Measurements from ENCODE around the gene RCL1.

The RCL1 gene

DNA sequence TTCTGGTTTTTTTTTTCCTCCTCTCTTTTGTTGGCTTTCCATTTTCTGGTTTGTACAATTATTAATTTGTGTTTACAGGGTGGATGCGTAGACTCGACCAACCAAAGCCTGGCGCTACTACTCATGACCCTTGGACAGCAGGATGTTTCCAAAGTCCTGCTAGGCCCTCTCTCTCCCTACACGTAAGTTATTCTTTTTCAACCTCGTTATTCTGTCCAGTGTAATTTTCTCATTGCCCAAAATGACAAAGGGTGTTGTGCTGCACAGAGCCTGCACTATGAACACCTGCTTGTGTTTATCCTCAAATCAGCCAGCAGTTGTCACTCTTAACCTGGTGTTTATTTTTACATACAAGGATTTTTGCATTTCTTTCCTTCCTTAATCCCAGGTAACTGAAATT lies 56.6 kb downstream of the RCL1 start:
- Histone ChIP-seq H3K4me1 (peaks cover 0 to 65% (median 35%) of the 10 kb centered on the region in 4 donors), H3K36me3 (peaks cover 15 to 54% (median 43%) of the 10 kb centered on the region in 3 donors), H3K4me3 (no peak overlapping the region), H3K9me3 (no peaks in the 10 kb centered on the region), H3K27me3 (no peaks in the 10 kb centered on the region), H3K27ac (peak overlapping the region; percentile 81 to 82)
- no peak for DNase-seq
- TF ChIP-seq, protein P1, sequence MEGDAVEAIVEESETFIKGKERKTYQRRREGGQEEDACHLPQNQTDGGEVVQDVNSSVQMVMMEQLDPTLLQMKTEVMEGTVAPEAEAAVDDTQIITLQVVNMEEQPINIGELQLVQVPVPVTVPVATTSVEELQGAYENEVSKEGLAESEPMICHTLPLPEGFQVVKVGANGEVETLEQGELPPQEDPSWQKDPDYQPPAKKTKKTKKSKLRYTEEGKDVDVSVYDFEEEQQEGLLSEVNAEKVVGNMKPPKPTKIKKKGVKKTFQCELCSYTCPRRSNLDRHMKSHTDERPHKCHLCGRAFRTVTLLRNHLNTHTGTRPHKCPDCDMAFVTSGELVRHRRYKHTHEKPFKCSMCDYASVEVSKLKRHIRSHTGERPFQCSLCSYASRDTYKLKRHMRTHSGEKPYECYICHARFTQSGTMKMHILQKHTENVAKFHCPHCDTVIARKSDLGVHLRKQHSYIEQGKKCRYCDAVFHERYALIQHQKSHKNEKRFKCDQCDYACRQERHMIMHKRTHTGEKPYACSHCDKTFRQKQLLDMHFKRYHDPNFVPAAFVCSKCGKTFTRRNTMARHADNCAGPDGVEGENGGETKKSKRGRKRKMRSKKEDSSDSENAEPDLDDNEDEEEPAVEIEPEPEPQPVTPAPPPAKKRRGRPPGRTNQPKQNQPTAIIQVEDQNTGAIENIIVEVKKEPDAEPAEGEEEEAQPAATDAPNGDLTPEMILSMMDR (IDR thresholded peaks at IDR 0.05), result no peak
- intact Hi-C loops (cut with DNase I; ENCODE audit: low total_unique reads), result no loop called here

DNA sequence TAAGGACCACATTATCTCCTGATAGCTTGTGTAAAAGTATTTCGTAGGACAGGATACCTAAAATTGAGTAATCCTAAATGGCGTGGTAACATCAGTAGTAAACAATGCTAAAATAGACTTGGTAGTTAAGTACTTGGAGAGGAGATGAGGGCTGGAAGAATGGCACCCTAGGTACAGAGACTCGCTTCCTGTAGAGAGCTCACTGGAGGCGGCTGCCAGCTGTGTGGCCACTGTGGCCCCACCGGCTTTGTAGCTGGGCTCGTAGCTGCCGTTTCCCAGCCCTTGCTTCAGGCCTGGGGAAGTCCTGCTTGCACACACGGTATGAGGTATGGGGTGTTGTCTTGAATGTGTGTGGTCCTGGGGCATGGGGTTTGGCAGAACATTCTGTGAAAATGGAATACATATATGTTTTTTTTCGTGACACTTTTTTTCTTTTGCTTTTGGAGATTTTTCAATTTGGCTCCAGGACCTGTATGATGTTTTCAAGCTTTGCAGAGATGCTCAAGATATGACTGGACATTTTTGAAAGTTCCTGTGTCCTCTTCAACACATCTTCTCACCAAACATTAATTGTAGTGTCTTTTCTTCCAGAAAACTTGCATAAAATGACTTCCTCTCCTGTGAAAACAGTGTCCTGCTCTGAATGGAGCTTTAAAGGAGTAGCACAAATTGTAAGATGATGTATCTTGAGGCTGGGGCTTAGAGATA lies 58.0 kb downstream of the RCL1 start:
- Histone ChIP-seq H3K27ac (peak overlapping the region; percentile 81 to 82), H3K4me1 (peaks cover 0 to 79% (median 46%) of the 10 kb centered on the region in 4 donors), H3K27me3 (no peaks in the 10 kb centered on the region), H3K4me3 (no peak overlapping the region), H3K36me3 (peaks cover 2 to 42% (median 30%) of the 10 kb centered on the region in 3 donors), H3K9me3 (no peaks in the 10 kb centered on the region)
- TF ChIP-seq, protein P1 (IDR thresholded peaks at IDR 0.05), result no peak
- intact Hi-C loops (cut with DNase I; ENCODE audit: low total_unique reads), result no loop called here
- peak; percentile 67 to 78 for DNase-seq

DNA sequence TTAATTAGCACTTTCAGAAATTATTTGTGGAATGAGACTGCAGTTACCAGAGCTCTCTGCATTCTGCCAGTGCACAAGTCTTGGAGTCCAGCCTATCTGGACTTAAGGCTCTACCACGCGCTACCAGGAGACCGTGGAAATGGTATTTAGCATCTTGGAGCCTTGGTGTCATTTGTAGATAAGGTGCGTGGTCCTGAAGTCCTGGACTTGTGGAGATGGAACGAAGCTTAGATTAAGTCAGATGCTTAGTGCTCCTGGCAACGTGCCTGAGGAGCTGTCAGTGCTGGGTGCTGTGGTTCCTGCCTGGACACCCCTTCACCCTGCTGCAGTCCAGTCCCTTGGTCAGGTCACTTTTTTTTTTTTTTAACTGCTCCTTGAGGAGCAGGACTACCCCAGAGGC lies 59.7 kb downstream of the RCL1 start:
- Histone ChIP-seq H3K4me1 (peaks cover 0 to 93% (median 61%) of the 10 kb centered on the region in 4 donors), H3K36me3 (peaks cover 0 to 34% (median 22%) of the 10 kb centered on the region in 3 donors), H3K27me3 (no peaks in the 10 kb centered on the region), H3K27ac (peak overlapping the region; percentile 81 to 82), H3K9me3 (no peaks in the 10 kb centered on the region), H3K4me3 (no peak overlapping the region)
- DNase-seq, result no peak
- TF ChIP-seq, protein P1 (IDR thresholded peaks at IDR 0.05), result no peak
- intact Hi-C loops (cut with DNase I; ENCODE audit: low total_unique reads), result no loop called here

DNA sequence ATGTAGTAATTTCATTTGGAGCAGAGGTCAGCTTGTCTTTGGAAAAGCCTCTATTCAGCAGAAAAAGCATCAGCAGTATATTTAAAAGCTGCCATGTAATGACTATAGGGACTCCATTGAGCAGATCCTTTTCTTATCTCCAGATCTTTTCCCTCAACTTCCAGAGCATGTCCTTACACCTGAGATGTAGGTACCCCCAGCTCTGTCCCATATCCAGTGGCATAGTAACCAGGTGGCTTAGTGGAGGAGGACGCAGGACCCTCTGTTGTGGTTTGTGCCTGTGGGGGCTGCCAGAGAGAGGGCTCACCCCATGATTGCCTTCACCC lies 61.5 kb downstream of the RCL1 start:
- TF ChIP-seq, protein P1 (IDR thresholded peaks at IDR 0.05), result no peak
- H3K9me3 ChIP-seq, result no peaks in the 10 kb centered on the region
- no peaks in the 10 kb centered on the region for H3K27me3 ChIP-seq
- no peak overlapping the region for H3K4me3 ChIP-seq
- peaks cover 4 to 34% (median 30%) of the 10 kb centered on the region in 3 donors for H3K36me3 ChIP-seq
- peaks cover 0 to 97% (median 55%) of the 10 kb centered on the region in 4 donors for H3K4me1 ChIP-seq
- H3K27ac ChIP-seq, result peak overlapping the region; percentile 81 to 82
- DNase-seq, result no peak
- intact Hi-C loops (cut with DNase I; ENCODE audit: low total_unique reads), result no loop called here

DNA sequence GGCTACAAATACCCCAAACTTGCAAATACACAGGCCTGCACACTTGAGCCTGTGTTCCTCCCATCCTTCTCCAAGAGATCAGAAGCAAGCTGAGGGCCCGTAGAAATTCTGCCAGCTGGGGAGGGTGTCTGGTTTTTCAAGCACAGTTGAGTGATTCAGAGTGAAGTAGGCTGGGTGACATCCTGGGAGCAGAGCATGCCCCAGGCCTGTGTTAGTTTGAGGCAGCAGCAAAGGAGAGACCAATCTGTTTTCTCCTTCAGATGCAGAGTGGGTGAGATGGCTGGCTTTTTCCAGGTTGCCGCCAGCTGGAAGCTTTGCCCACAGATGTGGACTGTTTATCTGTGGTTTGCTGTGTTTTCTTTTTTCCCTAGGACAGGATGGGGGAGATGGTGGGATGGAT lies 63.1 kb downstream of the RCL1 start:
- Histone ChIP-seq H3K9me3 (no peaks in the 10 kb centered on the region), H3K4me3 (no peak overlapping the region), H3K36me3 (peaks cover 17 to 44% (median 44%) of the 10 kb centered on the region in 3 donors), H3K27ac (peak overlapping the region; percentile 81 to 82), H3K27me3 (no peaks in the 10 kb centered on the region), H3K4me1 (peaks cover 0 to 86% (median 50%) of the 10 kb centered on the region in 4 donors)
- intact Hi-C loops (cut with DNase I; ENCODE audit: low total_unique reads), result loop anchor here (5.0 kb wide), 1 partner anchor 131 kb away; the partner anchor contains the start of gene JAK2
- TF ChIP-seq, protein P1 (IDR thresholded peaks at IDR 0.05), result no peak
- DNase-seq, result peak; percentile 71 to 85
